ENCODE measurements around the gene NKG7. TPM values are rescaled to one million over a fixed set of nuclear protein-coding genes. Genes with fewer than 3 reads are reported as not detected.
A peak's percentile ranks its signal among the peaks of the same experiment; 100 is the strongest.

The NKG7 gene
- total RNA-seq, 1 experiment from 2014 or later = not detected

- TF ChIP-seq EZH2 (IDR thresholded peaks at IDR 0.05; ENCODE audit: low read depth) (no peak), CTCF (conservative IDR thresholded peaks at IDR 0.05) (peak; percentile 97)
- H4K20me1 ChIP-seq (ENCODE audit: insufficient read depth) = no peaks in the 10 kb centered on the region
- H3K27me3 ChIP-seq (ENCODE audit: insufficient read depth, low read depth) = no peaks in the 10 kb centered on the region
- POLR2A ChIA-PET (ENCODE audit: unreplicated experiment) = interaction anchor here (1.4 kb wide), 1 partner anchor 29 kb away, joined by 9 read pairs; no protein-coding TSS in a partner anchor
- no peaks in the 10 kb centered on the region for H3K9me3 ChIP-seq (ENCODE audit: insufficient read depth, low read depth)
- H2AFZ ChIP-seq = peak overlapping the region; percentile 79
- H3K79me2 ChIP-seq (ENCODE audit: low read depth) = no peaks in the 10 kb centered on the region
- peak; percentile 65 to 85 for DNase-seq
- H3K4me2 ChIP-seq = peak overlapping the region; percentile 76
- no TSS peak for BruUV-seq (replicated peaks)
- H3K36me3 ChIP-seq (ENCODE audit: low read depth) = no peaks in the 10 kb centered on the region
- intact Hi-C loops (cut with micrococcal nuclease; ENCODE audit: unreplicated experiment) = loop anchor here (1.0 to 2.0 kb wide), 6 partner anchors 29 to 319 kb away; no protein-coding TSS in a partner anchor
- peaks cover 29% of the 10 kb centered on the region for H3F3A ChIP-seq (ENCODE audit: insufficient read depth, low read depth)
- peak overlapping the region; percentile 84 for H3K4me3 ChIP-seq
- H3K9me2 ChIP-seq (ENCODE audit: insufficient read depth) = no peaks in the 10 kb centered on the region
- H3K4me1 ChIP-seq (replicated peaks; ENCODE audit: insufficient read depth) = peaks cover 21% of the 10 kb centered on the region
- no peak overlapping the region for H3K27ac ChIP-seq
- CTCF ChIA-PET = interaction anchor here (0.8 to 1.5 kb wide), 2 partner anchors 318 to 322 kb away, joined by 4 read pairs; no protein-coding TSS in a partner anchor
Observed at GRCh38 chr19:51338563-51339312, 33.7 kb downstream of the NKG7 start.

GRCh38 chr19:51337861-51338562 lies 34.4 kb downstream of the NKG7 start:
- no peak overlapping the region for H3K4me3 ChIP-seq

More at GRCh38 chr19:51337861-51338562, 34.4 kb downstream of the NKG7 start:
- Histone ChIP-seq H3F3A (ENCODE audit: insufficient read depth, low read depth) (peaks cover 28% of the 10 kb centered on the region), H3K27me3 (ENCODE audit: insufficient read depth, low read depth) (no peaks in the 10 kb centered on the region), H3K36me3 (ENCODE audit: low read depth) (no peaks in the 10 kb centered on the region), H3K27ac (no peak overlapping the region), H3K9me2 (ENCODE audit: insufficient read depth) (no peaks in the 10 kb centered on the region), H3K9me3 (ENCODE audit: insufficient read depth, low read depth) (no peaks in the 10 kb centered on the region), H4K20me1 (ENCODE audit: insufficient read depth) (no peaks in the 10 kb centered on the region), H2AFZ (peak overlapping the region; percentile 79), H3K4me2 (peak overlapping the region; percentile 76), H3K4me1 (replicated peaks; ENCODE audit: insufficient read depth) (peaks cover 21% of the 10 kb centered on the region), H3K79me2 (ENCODE audit: low read depth) (no peaks in the 10 kb centered on the region)
- no peak for TF ChIP-seq EZH2 (IDR thresholded peaks at IDR 0.05; ENCODE audit: low read depth)
- TF ChIP-seq CTCF (conservative IDR thresholded peaks at IDR 0.05) = no peak
- ChIA-PET POLR2A (ENCODE audit: unreplicated experiment) (no interaction called here), CTCF (interaction anchor here (1.5 kb wide), 1 partner anchor 319 kb away, joined by 4 read pairs; no protein-coding TSS in a partner anchor)
- intact Hi-C loops (cut with micrococcal nuclease; ENCODE audit: unreplicated experiment) = loop anchor here (1.0 to 2.0 kb wide), 4 partner anchors 57 to 257 kb away; no protein-coding TSS in a partner anchor
- BruUV-seq (replicated peaks) = no TSS peak
- DNase-seq = no peak
